ENCODE results near the gene LDB3.

LDB3 gene

DNA sequence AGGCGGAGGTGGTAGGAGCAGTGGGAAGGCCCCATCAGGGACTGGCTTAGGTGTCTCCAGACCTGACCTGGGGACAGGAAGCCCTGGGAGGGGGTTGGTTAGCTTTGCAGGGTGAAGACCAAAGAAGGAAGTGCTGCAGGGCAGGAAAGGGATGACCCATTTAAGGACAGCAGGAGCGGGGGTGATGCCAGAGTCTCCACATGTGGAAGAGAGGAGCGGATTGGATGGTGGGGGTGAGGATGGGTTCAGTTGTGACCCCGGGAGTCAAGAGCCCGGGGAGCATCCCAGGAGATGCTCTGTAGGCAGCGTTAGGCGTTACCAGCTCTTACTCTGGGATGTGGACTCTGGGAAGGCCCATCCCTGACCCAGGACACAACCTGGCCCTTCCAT, 3.1 kb upstream of the LDB3 start:
- FAIRE-seq = no peak

DNA sequence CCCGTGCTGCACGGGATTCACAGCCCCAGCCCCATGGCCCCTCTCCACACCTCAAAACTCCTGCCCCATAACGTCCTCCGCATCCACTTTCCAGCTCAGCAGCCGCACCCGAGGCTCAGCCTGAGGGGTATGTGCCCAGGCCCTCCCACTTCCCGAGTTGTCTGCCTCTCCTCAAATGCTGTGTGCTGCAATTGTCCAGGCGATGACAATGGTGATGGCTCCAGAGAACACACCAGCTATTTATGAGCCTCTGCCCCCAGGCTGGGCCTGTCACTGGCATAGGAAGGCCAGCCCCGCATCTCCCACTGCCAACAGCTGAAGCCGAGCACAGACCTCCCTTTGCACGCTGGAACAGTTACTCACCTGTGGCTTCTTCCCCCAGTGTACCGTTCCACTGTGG, 2.4 kb upstream of the LDB3 start:
- FAIRE-seq = no peak

GRCh38 chr10:86666538-86666937, 1.8 kb upstream of the LDB3 start:
- FAIRE-seq = no peak

- FAIRE-seq = no peak
Observed at GRCh38 chr10:86667421-86668181, 710 bp upstream of the LDB3 start.

- no peak for FAIRE-seq
Observed at GRCh38 chr10:86670290-86670811, 2.0 kb downstream of the LDB3 start.

DNA sequence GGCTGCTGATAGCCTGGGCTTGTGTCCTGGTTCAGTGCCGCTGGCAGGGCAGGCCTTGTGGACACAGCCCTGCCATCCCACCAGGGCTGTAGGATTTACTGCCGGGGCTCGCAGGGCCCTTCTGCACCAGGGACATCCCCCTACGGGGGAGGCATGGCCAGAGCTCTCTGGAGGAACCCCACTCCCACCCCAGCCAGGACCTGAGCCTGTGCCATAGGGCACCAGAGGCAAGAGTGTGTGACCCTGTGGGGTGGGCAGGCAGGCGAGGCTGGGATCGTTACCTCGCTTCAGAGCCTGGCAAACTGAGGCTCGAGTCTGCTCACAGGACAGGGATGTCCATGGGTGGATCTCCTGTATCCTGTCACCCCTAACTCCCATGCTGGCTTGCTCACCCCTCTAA, 2.6 kb downstream of the LDB3 start:
- FAIRE-seq = no peak

DNA sequence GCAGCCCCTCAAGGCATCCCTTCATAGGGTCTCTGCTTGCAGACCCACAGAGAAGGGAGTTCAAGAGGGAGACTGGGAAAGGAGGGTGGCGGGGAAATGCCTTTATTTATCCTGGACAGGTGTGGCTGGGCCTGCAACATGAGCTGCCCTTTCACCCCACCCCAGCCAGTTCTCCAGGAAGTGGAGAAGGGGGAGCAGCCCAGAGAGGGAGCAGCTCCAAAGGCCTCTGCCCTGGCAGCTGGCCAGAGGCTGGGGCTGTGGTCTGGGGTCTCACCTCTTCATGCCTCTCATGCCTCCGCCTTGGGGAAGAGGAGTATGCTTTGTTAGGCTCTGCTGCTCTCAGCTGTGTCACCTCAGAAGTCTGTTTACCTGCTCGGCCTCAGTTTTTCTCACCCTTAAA, 3.1 kb downstream of the LDB3 start:
- FAIRE-seq = no peak

DNA sequence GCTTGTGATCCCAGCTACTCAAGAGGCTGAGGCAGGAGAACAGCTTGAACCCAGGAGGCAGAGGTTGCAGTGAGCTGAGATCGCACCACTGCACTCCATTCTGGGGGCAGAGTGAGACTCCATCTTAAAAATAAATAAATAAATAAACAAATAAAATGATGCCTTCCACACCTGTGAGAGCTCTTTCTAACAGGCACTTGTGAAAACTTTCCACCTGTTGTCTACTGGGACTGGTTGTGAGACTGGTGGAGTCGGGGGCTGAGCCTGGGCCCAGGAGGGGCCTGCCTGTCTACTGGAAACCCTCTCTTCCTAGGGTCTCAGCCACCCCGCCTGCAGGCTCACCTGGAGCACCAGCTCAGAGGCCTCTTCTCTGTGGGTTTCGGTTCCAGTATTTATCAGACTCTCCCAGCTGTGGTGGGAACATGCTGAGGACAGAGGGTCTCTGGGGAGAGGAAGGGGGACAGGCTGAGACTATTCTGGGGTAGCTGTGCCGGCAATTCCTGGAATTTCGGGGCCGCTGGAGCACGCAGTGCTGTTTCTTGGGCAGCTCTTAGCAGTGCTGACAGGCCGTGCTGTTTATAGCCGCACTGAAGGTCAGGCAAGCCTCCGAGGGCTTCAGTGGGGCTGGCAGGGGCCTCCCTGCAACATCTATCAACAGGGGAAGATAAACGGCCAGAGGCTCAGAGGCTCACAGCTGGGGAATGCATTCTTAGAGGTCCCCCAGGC, 3.8 kb downstream of the LDB3 start:
- no peak for FAIRE-seq

- FAIRE-seq = no peak
Observed at GRCh38 chr10:86673216-86673826, 5.0 kb downstream of the LDB3 start.

DNA sequence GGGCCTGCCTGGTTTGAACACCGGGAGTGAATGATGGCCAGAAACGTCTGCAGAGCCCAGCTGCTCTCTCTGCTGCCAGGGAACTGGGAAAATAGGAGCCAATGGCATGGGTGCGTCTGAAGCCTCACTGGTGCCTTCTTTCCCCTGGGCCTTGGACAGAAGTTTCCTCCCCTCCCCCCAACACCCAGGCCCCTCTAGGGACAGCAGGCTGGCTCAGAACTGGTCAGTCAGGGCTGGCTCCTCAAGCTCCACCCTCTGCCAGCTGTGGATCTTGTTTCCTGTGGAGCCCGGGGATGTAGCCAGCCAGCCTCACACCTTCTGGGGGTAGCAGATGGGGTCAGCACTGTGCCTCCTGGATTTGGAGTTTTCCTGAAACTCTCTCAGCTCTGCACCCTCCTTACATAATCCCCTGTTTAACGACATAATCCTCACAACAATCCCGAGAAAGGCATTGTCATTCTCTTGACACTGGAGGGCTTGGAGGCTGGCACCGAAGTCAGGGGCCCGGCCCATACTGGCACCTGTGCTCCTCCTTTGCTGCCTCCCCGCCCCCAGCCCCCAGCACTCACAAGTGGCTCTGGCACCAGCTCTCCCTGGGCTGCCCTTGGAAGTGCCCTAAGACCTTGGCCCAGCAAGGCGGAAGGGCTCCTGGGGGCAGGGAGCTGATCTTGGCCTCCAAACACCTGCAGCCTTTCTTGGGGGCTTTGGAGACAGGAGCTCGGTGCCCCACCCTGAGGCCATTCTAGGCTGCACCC, 5.7 kb downstream of the LDB3 start:
- no peak for FAIRE-seq

DNA sequence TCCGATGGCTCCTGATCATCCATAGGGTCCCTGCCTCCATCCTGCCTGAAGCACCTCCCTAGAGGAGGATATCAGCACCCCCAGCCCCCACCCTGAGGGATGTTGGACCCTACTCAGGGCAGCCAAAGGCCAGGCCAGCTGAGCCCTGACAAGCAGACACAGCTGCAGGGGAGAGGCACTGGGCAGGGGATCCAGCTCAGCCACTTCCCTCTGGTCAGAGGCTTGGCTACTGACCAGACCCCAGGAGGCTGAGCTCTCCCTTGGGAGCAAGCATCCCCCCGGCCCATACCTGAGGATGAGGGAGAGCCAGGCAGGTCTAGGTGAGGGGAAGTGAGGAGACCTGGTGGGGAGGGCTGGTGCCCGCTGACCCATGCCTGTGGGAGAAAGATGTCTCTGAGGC, 6.6 kb downstream of the LDB3 start:
- FAIRE-seq = no peak

GRCh38 chr10:86677374-86677773, 9.1 kb downstream of the LDB3 start:
- no peak for FAIRE-seq

DNA sequence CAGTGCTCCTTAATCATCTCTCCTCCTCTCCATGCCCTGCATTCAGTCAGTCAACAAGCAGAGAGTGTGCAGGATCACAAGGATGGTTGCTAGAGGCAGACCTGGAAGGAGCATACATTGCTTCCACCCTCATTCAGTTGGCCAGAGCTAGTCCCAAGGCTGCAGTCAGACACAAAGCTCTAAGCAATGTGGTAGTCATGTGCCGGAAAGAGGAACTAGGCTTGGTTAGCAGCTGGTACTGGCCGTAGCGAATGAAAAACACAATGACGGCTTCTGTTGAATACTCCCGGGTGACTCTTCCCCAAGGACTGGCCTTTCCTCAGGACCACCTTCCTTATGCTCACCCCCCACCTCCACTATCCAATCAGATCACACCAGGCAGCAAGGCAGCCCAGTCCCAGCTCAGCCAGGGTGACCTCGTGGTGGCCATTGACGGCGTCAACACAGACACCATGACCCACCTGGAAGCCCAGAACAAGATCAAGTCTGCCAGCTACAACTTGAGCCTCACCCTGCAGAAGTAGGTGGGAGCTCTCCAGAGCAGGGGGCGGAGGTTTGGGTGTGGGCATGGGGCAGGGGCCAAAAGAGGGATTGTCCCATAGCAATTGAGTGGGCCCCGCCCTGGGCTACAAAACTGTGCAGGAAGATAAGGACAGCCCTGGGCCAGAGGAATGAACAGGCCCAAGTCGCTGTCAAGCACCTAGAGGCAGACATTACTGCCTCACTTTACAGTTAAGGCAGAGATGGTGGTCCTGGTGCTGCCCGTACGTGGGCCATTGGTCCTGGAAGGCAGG, 10.9 kb downstream of the LDB3 start:
- no peak for FAIRE-seq

GRCh38 chr10:86681047-86681446, 12.7 kb downstream of the LDB3 start:
- no peak for FAIRE-seq

DNA sequence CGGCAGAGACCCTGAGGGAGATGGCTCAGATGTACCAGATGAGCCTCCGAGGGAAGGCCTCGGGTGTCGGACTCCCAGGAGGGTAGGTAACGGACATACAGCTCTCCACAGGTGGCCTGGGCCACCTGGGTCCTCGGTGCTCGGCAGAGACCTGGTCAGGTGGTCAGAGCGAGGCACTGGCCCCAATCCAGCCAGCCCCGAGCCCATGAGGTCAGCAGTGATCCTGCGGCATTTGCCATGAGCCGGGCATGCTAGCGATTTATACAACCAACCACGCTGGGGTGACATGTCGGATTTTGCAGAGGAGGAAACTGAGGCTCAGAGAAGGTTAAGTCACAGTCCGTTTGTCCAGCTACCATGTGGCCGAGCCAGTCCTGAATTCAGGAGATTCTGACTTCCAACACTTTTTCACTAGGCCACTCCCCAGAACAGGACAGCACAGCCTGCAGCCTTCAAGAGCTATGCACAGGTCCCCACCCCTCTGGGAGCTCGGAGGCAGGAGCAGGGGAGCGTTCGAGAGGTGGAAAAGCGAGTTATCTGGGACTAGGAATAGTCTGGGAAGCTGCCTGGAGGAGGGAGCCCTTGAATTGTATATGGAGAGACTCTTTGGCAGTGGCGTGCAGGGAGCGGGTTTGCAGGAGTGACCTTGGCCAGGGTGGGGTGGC, 13.5 kb downstream of the LDB3 start:
- FAIRE-seq = no peak

DNA sequence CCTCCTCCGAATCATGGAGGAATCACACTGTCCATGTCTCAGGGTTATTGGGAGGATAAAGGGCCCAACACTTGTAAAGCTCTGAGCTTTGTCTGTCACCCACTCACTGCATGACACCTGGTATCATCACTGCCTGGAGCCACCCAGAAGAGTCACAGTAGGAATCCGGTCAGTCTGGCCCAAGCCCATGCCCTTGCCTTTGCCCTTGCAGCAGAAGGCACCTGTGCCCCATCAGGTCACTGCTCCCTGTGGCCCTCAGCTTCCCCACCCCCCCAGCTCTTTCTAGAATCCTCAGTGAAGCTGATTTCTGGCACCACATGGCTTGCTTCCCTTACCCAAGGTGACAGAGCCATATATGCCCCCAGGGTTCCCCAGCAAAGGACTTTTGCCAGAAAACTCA, 14.4 kb downstream of the LDB3 start:
- FAIRE-seq = no peak

DNA sequence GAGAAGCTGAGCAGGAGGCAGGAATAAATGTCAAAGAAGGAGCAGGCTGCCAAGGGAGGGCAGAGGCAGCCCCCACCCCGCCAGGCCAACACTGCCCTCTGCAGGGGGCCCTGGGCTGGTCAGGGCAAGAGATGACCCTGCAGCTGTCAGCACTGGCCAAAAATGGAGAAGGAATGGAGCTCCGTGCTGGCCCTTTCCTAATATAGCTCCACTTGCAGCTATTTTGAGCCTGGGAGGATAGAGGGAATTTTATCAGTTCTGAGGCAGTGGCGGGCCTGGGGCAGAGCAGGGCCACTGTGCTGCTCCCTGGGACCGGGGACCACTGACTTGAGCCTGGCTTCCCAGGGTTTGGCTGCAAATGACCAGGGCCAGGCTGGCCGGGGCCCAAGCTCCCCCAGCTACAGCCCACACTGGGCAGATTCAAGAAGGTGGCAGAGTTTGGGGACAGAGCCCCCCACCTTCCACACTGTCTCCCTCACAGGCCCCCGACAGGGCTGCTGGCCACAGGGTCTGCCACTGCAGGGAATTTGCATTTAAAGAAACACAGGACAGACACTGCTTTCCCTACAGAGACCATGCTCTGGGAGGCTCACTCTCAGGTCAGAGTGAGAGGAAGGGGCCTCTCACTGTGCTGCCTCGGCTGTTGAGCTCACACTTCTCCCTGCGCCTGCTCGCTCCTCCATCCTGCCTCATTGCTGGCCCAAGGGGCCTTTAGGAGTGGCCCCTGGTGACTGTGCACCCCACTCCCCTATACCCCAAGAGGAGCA, 16.2 kb downstream of the LDB3 start:
- no peak for FAIRE-seq

DNA sequence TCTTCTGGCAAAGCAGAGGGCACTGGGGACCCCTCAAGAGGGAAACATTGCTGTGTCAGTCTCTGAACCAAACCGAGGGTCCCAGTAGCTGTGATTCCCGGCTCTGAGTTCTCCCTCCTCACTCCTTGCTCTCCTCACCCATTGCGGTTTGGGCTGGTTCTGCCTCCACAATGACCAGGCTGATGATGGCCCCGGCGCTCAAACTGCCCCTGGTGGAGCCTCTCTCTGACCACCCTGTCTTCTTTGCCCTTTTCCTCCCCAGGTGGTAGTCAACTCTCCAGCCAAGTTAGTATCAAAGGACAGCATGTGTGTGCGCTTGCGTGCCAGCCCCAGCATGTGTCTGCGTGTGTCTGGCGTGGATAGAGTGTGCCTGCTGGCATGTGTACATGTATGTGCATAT, 17.1 kb downstream of the LDB3 start:
- no peak for FAIRE-seq

DNA sequence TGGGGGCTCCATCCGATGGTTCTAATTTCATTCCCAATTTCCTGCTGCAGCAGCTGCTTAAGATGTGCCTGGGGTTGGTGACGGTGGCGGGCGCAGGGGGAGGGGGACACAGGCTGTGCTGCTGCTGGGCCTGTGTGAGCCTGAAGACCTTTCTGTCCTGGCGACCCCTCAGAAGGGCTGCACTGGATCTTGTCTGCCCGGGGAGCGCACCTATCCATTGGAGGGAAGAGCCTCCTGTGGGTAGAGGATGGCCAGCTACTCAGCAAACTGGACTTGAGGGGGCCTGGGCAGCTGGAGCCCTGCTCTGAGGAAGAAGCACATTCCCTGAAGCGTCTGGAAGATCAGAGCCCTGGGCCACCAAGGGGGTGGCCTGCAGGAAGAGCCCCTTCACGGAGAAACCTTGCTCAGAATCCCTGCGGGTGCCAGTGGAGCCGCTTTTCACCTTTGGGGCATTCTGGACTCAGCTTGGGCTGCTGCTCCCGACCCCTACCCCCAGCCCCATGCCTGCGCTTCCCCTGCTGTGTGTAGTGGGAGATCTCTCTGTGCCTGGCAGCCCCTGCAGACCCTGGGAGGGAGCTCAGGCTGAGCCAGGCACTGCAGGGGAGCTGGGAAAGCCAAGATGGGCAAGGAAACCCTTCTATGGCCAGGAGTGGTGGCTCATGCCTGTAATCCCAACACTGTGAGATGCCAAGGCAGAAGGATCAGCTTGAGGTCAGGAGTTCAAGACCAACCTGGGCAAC, 17.8 kb downstream of the LDB3 start:
- FAIRE-seq = no peak

- FAIRE-seq = no peak
Observed at GRCh38 chr10:86686972-86687371, 18.7 kb downstream of the LDB3 start.
